A549 (cell line): ENCODE results near the gene FERMT3. TPM values are rescaled to one million over a fixed set of nuclear protein-coding genes. Genes with fewer than 3 reads are reported as not detected.

Source experiments
- ATAC-seq, 2 experiments: fragments of 200-7000 bp in 1 of 2; fragments of >200 bp in 1 of 2; cut with Nextera tagmentation in 1 of 2; cut with Tn5 transposase in 1 of 2; 3 replicates each; pipeline versions ENCODE4 v1.8.0 to v1.9.1; 2018 to 2020; ENCODE audit warnings: mild to moderate bottlenecking in 1 of 2, moderate library complexity in 1 of 2
- CTCF ChIA-PET: fragments of 300-600 bp; sonication (Branson Sonifier 250); formaldehyde crosslinking; extraction: SDS; loops from one replicate; lab custom pipeline; 2021; ENCODE audit warnings: antibody characterized with exemption, inconsistent platforms; lab: Yijun Ruan, JAX
- POLR2A ChIA-PET: fragments of 350-600 bp; formaldehyde crosslinking; extraction: SDS; loops from one replicate; lab custom pipeline; 2021; ENCODE audit warnings: antibody characterized with exemption, inconsistent platforms; lab: Yijun Ruan, JAX
- DNase-seq, 2 experiments: peaks; one replicate each; pipeline versions ENCODE4 v3.0.0 to v3.0.0-alpha.2; 2011 to 2016; ENCODE audit warnings: low read depth in 1 of 2, low spot score in 1 of 2
- FAIRE-seq: peaks from 2 replicates; lab custom pipeline; 2011; peaks lifted over from hg19 to GRCh38; lab: Jason Lieb, UNC
- H3K27ac ChIP-seq, 2 experiments: fragments of >200 bp; sonication (Bioruptor Twin); formaldehyde crosslinking; 3 replicates each; pipeline ENCODE4 v1.5.1; 2016 to 2017
- H3K4me1 ChIP-seq: fragments of >200 bp; sonication (Bioruptor Twin); formaldehyde crosslinking; 3 replicates; pipeline ENCODE4 v1.6.1; 2016
- H3K4me2 ChIP-seq: fragments of >200 bp; sonication (Bioruptor Twin); formaldehyde crosslinking; 3 replicates; pipeline ENCODE4 v1.6.1; 2016
- H3K4me3 ChIP-seq: fragments of >200 bp; sonication (Bioruptor Twin); formaldehyde crosslinking; 3 replicates; pipeline ENCODE4 v1.5.1; 2016
- H3K9me3 ChIP-seq: fragments of >200 bp; sonication (Bioruptor Twin); formaldehyde crosslinking; 3 replicates; pipeline ENCODE4 v1.6.1; 2016
- BHLHE40 ChIP-seq: IDR thresholded peaks from 2 replicates; pipeline ENCODE4 v1.6.1; 2012; ENCODE audit warnings: low read depth, low read length, inconsistent platforms
- CBX2 ChIP-seq: fragments of 200-600 bp; sonication (generic); IDR thresholded peaks from 2 replicates; pipeline ENCODE4 v1.6.1; 2016; ENCODE audit warnings: low read depth, mild to moderate bottlenecking, borderline replicate concordance
- CBX8 ChIP-seq: fragments of 200-600 bp; sonication (generic); IDR thresholded peaks from 2 replicates; pipeline ENCODE4 v1.6.1; 2016
- CEBPB ChIP-seq, 2 experiments: fragments of >200 bp in 1 of 2; sonication (Bioruptor Twin) in 1 of 2; formaldehyde crosslinking in 1 of 2; IDR thresholded peaks; 2 replicates each; pipeline ENCODE4 v1.6.1; 2012 to 2016
- CTCF ChIP-seq: fragments of >200 bp; sonication (Bioruptor Twin); formaldehyde crosslinking; IDR thresholded peaks from 3 replicates; pipeline ENCODE4 v1.5.1; 2016
- EHF ChIP-seq: fragments of 250-450 bp; sonication (Bioruptor Pico); IDR thresholded peaks from 2 replicates; pipeline ENCODE4 v1.5.0; 2020; ENCODE audit warnings: mild to moderate bottlenecking
- EHMT2 ChIP-seq: fragments of 200-600 bp; sonication (generic); IDR thresholded peaks from 2 replicates; pipeline ENCODE4 v1.6.1; 2016; ENCODE audit warnings: antibody characterized with exemption, low read depth, mild to moderate bottlenecking, moderate library complexity
- EP300 ChIP-seq, 2 experiments: fragments of >200 bp; sonication (Bioruptor Twin); formaldehyde crosslinking; IDR thresholded peaks; 2 replicates in 1 of 2; 3 replicates in 1 of 2; pipeline ENCODE4 v1.6.1; 2016 to 2017
- FOSB ChIP-seq: fragments of 250-450 bp; sonication (Bioruptor Pico); IDR thresholded peaks from 2 replicates; pipeline ENCODE4 v1.5.0; 2020; ENCODE audit warnings: mild to moderate bottlenecking, moderate library complexity
- FOSL2 ChIP-seq, 2 experiments: fragments of 450-650 bp in 1 of 2; fragments of >200 bp in 1 of 2; sonication (Bioruptor Twin) in 1 of 2; formaldehyde crosslinking; IDR thresholded peaks; 2 replicates each; pipeline versions ENCODE4 v1.5.0 to v1.6.1; 2016 to 2020; ENCODE audit warnings: mild to moderate bottlenecking in 1 of 2, moderate library complexity in 1 of 2
- HOXB13 ChIP-seq: fragments of 250-450 bp; sonication (Bioruptor Pico); IDR thresholded peaks from 2 replicates; pipeline ENCODE4 v1.5.0; 2020; ENCODE audit warnings: low read depth, mild to moderate bottlenecking, moderate library complexity
- NFE2L2 ChIP-seq: fragments of 150-350 bp; conservative IDR thresholded peaks from 2 replicates; pipeline ENCODE4 v1.6.1; 2014; ENCODE audit warnings: low read length
- RARB ChIP-seq: fragments of 250-450 bp; sonication (Bioruptor Pico); IDR thresholded peaks from 2 replicates; pipeline ENCODE4 v1.8.0; 2021; ENCODE audit warnings: mild to moderate bottlenecking, moderate library complexity
- TP53 ChIP-seq: fragments of 250-450 bp; sonication (Bioruptor Pico); IDR thresholded peaks from 2 replicates; pipeline ENCODE4 v1.5.0; 2021; ENCODE audit warnings: mild to moderate bottlenecking, moderate library complexity
- USF2 ChIP-seq: fragments of 450-650 bp; IDR thresholded peaks from 2 replicates; pipeline ENCODE4 v1.6.1; 2014; ENCODE audit warnings: antibody characterized with exemption
- ZSCAN20 ChIP-seq: fragments of 250-450 bp; sonication (Bioruptor Pico); IDR thresholded peaks from 2 replicates; pipeline ENCODE4 v1.8.0; 2022; ENCODE audit warnings: mild to moderate bottlenecking, moderate library complexity
- WGBS: methylation state at CpG from one replicate; pipeline ENCODE4 v1.1.6; 2017; ENCODE audit errors: missing lambda C conversion rate; 5-methylcytosine and 5-hydroxymethylcytosine counted together
- polyA plus RNA-seq, 4 experiments: library from polyadenylated mRNA; depleted of rRNA in 3 of 4; stranded (reverse); fragments of >200 nt; fragmentation: RNase III in 1 of 4; extraction: RNeasy Plus Mini Kit Qiagen cat#74134 plus additional on column Dnase treatment in 1 of 4; gene quantifications; 2 replicates in 3 of 4; 3 replicates in 1 of 4; pipeline ENCODE4 v1.2.3, GENCODE V29; 2011 to 2017
- TF ChIP-seq, protein P1 (sequence below): fragments of >200 bp; sonication (Bioruptor Twin); formaldehyde crosslinking; IDR thresholded peaks from 3 replicates; pipeline ENCODE4 v1.6.1; 2016
- TF ChIP-seq, protein P2 (sequence below): fragments of 200-600 bp; sonication (generic); IDR thresholded peaks from 2 replicates; pipeline ENCODE4 v1.6.1; 2016; ENCODE audit warnings: antibody characterized with exemption, mild to moderate bottlenecking, moderate library complexity
- TF ChIP-seq, protein P3 (sequence below): IDR thresholded peaks from 2 replicates; pipeline ENCODE4 v1.6.1; 2012

FERMT3 gene
- polyA plus RNA-seq, 2 of the 4 experiments (the other 2 are of a cell fraction), result 0.56 to 2.1 TPM

DNA sequence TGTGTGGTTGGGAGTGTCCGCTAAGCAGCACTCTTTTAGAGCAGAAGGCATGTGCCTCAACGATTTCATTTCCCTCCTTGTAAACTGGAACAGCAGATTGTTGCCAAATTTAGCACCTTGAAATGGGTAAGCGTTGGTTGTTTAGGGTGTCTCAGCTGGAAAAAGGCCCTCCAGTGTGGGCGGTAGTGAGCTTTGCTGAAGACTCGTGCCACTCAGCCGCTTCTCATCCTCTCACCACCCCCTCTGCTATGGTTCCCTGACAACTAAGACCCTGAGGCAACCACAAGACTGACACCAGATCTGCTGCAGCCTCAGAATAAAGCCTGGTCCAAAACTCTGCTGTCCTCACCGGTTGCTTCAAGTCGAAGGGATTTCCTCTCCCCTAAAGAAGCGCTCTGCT is 9.9 kb upstream of the FERMT3 start:
- FAIRE-seq, result no peak
- CTCF ChIA-PET, result interaction anchor here (1.1 to 20.3 kb wide), 3 partner anchors 10 to 24 kb away, joined by 3 to 254 read pairs (median 8); partner anchors contain the start of genes DNAJC4, FERMT3, NUDT22 and STIP1
- no peak overlapping the region for H3K4me2 ChIP-seq

DNA sequence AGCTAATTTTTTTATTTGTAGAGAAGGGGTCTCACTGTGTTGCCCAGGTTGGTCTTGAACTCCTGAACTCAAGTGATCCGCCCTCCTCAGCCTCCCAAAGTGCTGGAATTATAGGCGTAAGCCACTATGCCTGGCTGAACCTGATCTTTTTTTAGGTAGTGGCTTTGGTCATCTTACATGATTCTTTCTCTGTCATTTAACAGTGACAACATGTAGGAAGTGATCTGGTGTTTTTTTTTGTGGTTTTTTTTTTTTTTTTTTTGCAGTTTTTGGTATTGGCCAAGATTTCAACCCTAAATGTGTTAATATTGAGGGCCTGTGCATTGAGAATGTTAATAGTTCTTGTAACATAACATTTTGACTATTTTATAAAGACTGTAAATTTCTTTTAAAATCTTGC is 8.0 kb upstream of the FERMT3 start:
- no peak overlapping the region for H3K27ac ChIP-seq
- CTCF ChIA-PET, result interaction anchor here (1.0 to 20.3 kb wide), 2 partner anchors 11 to 22 kb away, joined by 3 to 254 read pairs; partner anchors contain the start of genes DNAJC4, NUDT22 and TRPT1
- TF ChIP-seq CEBPB (IDR thresholded peaks at IDR 0.05), result no peak
- no peak for TF ChIP-seq EHMT2
- no peak for TF ChIP-seq EP300 (IDR thresholded peaks at IDR 0.05)
- no peak for TF ChIP-seq CBX2
- TF ChIP-seq CTCF, result no peak
- TF ChIP-seq EHF (CRISPR knock-in tag), result no peak
- TF ChIP-seq CBX8, result no peak
- no peak for TF ChIP-seq FOSL2 (IDR thresholded peaks at IDR 0.05)
- TF ChIP-seq FOSL2 (CRISPR knock-in tag; IDR thresholded peaks at IDR 0.05), result no peak
- no peaks in the 10 kb centered on the region for H3K4me1 ChIP-seq
- no peak for DNase-seq
- no peak overlapping the region for H3K4me3 ChIP-seq
- H3K4me2 ChIP-seq, result no peak overlapping the region
- POLR2A ChIA-PET, result interaction anchor here (0.6 to 0.7 kb wide), 2 partner anchors 11 to 14 kb away, joined by 3 to 5 read pairs; no protein-coding TSS in a partner anchor
- ATAC-seq, result no peak
- no peaks in the 10 kb centered on the region for H3K9me3 ChIP-seq
- 91% methylated on average over 2 of the region's 2 CpGs for WGBS
- FAIRE-seq, result no peak

More for the DNA sequence above, 9.9 kb upstream of the FERMT3 start:
- POLR2A ChIA-PET, result interaction anchor here (1.4 kb wide), 1 partner anchor 11 kb away, joined by 4 read pairs; the partner anchor contains the start of gene STIP1
- DNase-seq (no peak), ATAC-seq (no peak)
- H3K9me3 ChIP-seq, result no peaks in the 10 kb centered on the region
- WGBS, result 93% methylated on average over 9 of the region's 9 CpGs
- H3K4me1 ChIP-seq, result no peaks in the 10 kb centered on the region
- TF ChIP-seq HOXB13 (CRISPR knock-in tag) (no peak), NFE2L2 (no peak)
- no peak overlapping the region for H3K27ac ChIP-seq
- H3K4me3 ChIP-seq, result no peak overlapping the region

- H3K4me3 ChIP-seq, result no peak overlapping the region
- POLR2A ChIA-PET, result interaction anchor here (1.6 kb wide), 1 partner anchor 16 kb away, joined by 4 read pairs; the partner anchor contains the start of gene STIP1
- H3K27ac ChIP-seq, result no peak overlapping the region
- CTCF ChIA-PET, result interaction anchor here (0.9 to 20.3 kb wide), 4 partner anchors 11 to 101 kb away, joined by 3 to 254 read pairs (median 70); partner anchors contain the start of genes CATSPERZ, DNAJC4, NUDT22 and PLCB3
- no peak for TF ChIP-seq BHLHE40
- TF ChIP-seq, protein P1, sequence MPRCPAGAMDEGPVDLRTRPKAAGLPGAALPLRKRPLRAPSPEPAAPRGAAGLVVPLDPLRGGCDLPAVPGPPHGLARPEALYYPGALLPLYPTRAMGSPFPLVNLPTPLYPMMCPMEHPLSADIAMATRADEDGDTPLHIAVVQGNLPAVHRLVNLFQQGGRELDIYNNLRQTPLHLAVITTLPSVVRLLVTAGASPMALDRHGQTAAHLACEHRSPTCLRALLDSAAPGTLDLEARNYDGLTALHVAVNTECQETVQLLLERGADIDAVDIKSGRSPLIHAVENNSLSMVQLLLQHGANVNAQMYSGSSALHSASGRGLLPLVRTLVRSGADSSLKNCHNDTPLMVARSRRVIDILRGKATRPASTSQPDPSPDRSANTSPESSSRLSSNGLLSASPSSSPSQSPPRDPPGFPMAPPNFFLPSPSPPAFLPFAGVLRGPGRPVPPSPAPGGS, result no peak
- TF ChIP-seq, protein P2, sequence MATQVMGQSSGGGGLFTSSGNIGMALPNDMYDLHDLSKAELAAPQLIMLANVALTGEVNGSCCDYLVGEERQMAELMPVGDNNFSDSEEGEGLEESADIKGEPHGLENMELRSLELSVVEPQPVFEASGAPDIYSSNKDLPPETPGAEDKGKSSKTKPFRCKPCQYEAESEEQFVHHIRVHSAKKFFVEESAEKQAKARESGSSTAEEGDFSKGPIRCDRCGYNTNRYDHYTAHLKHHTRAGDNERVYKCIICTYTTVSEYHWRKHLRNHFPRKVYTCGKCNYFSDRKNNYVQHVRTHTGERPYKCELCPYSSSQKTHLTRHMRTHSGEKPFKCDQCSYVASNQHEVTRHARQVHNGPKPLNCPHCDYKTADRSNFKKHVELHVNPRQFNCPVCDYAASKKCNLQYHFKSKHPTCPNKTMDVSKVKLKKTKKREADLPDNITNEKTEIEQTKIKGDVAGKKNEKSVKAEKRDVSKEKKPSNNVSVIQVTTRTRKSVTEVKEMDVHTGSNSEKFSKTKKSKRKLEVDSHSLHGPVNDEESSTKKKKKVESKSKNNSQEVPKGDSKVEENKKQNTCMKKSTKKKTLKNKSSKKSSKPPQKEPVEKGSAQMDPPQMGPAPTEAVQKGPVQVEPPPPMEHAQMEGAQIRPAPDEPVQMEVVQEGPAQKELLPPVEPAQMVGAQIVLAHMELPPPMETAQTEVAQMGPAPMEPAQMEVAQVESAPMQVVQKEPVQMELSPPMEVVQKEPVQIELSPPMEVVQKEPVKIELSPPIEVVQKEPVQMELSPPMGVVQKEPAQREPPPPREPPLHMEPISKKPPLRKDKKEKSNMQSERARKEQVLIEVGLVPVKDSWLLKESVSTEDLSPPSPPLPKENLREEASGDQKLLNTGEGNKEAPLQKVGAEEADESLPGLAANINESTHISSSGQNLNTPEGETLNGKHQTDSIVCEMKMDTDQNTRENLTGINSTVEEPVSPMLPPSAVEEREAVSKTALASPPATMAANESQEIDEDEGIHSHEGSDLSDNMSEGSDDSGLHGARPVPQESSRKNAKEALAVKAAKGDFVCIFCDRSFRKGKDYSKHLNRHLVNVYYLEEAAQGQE, result no peak
- no peak for TF ChIP-seq ZSCAN20 (CRISPR knock-in tag)
- no peak for TF ChIP-seq TP53 (CRISPR knock-in tag)
- no peak for TF ChIP-seq USF2
- no peak for TF ChIP-seq RARB (CRISPR knock-in tag)
- no peak for TF ChIP-seq FOSB (CRISPR knock-in tag)
- TF ChIP-seq, protein P3, sequence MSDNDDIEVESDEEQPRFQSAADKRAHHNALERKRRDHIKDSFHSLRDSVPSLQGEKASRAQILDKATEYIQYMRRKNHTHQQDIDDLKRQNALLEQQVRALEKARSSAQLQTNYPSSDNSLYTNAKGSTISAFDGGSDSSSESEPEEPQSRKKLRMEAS, result no peak
- TF ChIP-seq NFE2L2, result no peak
- TF ChIP-seq, all 56 proteins: peak for 0
- no peaks in the 10 kb centered on the region for H3K9me3 ChIP-seq
- ATAC-seq, result no peak
- no peak overlapping the region for H3K4me2 ChIP-seq
- 96% methylated on average over 3 of the region's 3 CpGs for WGBS
- H3K4me1 ChIP-seq, result peaks cover 9% of the 10 kb centered on the region; the same call in 1 of the 3 replicates
- FAIRE-seq, result no peak
- no peak for DNase-seq
Observed at GRCh38 chr11:64201543-64201942, 5.0 kb upstream of the FERMT3 start.
